HG03159 (cell line): ENCODE measurements around the gene IQCF2.
"Not testable (repeated sequence)": the region's sequence is repeated elsewhere in the genome, so short reads cannot be mapped to it uniquely, and the experiment has no call there.

Source experiments
- ATAC-seq: cut with Tn5 transposase; IDR thresholded peaks from one replicate; pipeline ENCODE4 v1.9.1; 2021; ENCODE audit warnings: mild to moderate bottlenecking, moderate library complexity; ENCODE audit not compliant: unreplicated experiment

IQCF2 gene

GRCh38 chr3:51875501-51875900 is 14.1 kb downstream of the IQCF2 start, which contains the start of gene IQCF5:
Gene IQCF5, minus strand, starts transcription at chr3:51875601. Its CDS starts 70 bp downstream, at chr3:51875531.
- no peak for ATAC-seq

- no peak for ATAC-seq
Measured at GRCh38 chr3:51876186-51876585, 14.8 kb downstream of the IQCF2 start.

GRCh38 chr3:51879937-51880336 is 18.5 kb downstream of the IQCF2 start:
- ATAC-seq: no peak

- no peak for ATAC-seq
Measured at GRCh38 chr3:51886447-51886846, 25.0 kb downstream of the IQCF2 start.

GRCh38 chr3:51887620-51888019 is 26.2 kb downstream of the IQCF2 start:
- ATAC-seq: no peak

GRCh38 chr3:51888463-51889105 is 27.2 kb downstream of the IQCF2 start:
- ATAC-seq: no peak

- ATAC-seq: no peak
Measured at GRCh38 chr3:51891242-51892039, 30.0 kb downstream of the IQCF2 start.

- no peak for ATAC-seq
Measured at GRCh38 chr3:51894391-51894790, 33.0 kb downstream of the IQCF2 start.

- ATAC-seq: no peak
Measured at GRCh38 chr3:51894939-51895338, 33.5 kb downstream of the IQCF2 start.

GRCh38 chr3:51896607-51897305 is 35.3 kb downstream of the IQCF2 start:
- no peak for ATAC-seq

- no peak for ATAC-seq
Measured at GRCh38 chr3:51897391-51897790, 36.0 kb downstream of the IQCF2 start.

- not testable (repeated sequence) for ATAC-seq
Measured at GRCh38 chr3:51900043-51900442, 38.6 kb downstream of the IQCF2 start.

GRCh38 chr3:51902361-51902760 is 40.9 kb downstream of the IQCF2 start:
- ATAC-seq: not testable (repeated sequence)

- no peak for ATAC-seq
Measured at GRCh38 chr3:51904034-51904823, 42.8 kb downstream of the IQCF2 start.

GRCh38 chr3:51908026-51908425 is 46.6 kb downstream of the IQCF2 start:
- no peak for ATAC-seq
